GM19467 (cell line): Measurements from ENCODE around the gene SPNS2.

Experiments
- ATAC-seq: cut with Tn5 transposase; IDR thresholded peaks from one replicate; pipeline ENCODE4 v1.9.1; 2021; ENCODE audit warnings: mild to moderate bottlenecking, moderate library complexity; ENCODE audit not compliant: unreplicated experiment

Gene SPNS2

DNA sequence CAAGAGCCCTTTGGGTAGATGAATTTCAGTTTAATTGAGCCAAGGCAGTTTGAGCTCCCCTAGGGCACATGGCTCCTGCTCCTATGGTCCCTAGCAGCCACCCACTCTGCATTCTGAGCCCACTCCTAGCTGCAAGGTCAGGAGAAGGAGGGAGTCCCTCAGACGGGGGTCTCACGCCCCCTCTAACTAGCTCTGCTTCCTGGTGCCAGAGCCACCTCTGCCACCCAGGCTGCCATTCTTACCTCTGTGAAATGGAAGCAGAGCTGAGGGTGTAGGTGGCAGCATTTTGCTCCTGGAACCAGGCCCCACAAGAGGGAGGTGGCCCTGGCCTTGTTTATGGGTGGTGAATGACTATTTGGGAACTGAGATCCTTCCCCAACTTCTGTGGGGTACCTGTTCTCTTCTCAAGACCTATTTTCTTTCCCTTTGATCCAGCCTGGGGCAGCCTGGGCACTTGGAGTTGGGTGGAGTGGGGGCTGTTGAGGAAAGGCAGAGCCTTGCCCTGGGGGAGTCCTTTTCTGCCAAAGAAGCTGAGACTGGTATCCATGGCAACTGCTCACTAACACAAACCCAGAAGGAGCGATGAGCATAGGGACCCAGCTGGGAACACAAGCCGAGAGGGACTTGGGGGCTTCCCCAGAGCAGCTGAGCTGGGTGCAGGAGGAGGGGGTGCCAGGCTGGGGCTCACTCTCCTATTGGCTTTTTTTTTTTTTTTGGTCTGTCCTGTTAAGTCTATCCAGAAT, 4.8 kb downstream of the SPNS2 start:
- ATAC-seq = no peak

- ATAC-seq = no peak
Observed at GRCh38 chr17:4504188-4504587, 5.5 kb downstream of the SPNS2 start.

- no peak for ATAC-seq
Observed at GRCh38 chr17:4505187-4505586, 6.5 kb downstream of the SPNS2 start.

- ATAC-seq = no peak
Observed at GRCh38 chr17:4506175-4506813, 7.6 kb downstream of the SPNS2 start.

- ATAC-seq = no peak
Observed at GRCh38 chr17:4506892-4507291, 8.2 kb downstream of the SPNS2 start.

- ATAC-seq = no peak
Observed at GRCh38 chr17:4507361-4508111, 8.9 kb downstream of the SPNS2 start.

GRCh38 chr17:4508207-4508606, 9.5 kb downstream of the SPNS2 start:
- no peak for ATAC-seq

- ATAC-seq = no peak
Observed at GRCh38 chr17:4509401-4509800, 10.7 kb downstream of the SPNS2 start.

DNA sequence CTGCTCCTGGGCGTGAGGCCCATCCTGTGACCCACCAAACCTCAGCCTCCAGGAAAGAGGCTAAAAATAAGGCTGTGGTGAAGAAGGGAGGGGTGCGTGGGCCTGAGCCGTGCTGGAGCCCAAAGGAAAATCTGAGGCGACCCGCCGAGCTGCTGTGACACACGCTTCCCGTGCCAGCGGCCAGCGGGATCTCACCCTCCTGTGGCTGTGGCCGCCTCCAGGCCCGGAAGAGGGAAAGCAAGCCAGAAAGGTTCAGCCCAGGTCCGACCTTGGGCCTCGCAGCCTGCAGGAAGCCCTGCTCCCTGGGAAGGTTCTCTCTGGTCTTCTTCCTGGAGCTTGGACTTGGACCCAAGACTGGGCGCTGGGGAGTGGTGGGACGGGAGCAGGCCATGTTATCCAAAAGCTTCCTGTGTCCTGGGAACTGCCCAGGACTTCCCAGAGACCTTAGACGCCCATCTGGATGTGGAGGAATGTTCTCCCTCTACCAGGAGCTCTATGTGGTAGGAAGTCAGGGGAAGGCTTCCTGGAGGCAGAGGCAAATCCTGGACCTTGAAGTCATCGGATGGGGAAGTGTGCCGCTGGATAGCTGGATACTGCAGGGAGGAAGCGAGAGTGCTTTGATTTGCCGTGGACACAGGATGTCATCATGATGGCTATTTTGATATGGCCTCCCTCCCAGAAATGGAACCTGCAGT, 11.4 kb downstream of the SPNS2 start:
- no peak for ATAC-seq

DNA sequence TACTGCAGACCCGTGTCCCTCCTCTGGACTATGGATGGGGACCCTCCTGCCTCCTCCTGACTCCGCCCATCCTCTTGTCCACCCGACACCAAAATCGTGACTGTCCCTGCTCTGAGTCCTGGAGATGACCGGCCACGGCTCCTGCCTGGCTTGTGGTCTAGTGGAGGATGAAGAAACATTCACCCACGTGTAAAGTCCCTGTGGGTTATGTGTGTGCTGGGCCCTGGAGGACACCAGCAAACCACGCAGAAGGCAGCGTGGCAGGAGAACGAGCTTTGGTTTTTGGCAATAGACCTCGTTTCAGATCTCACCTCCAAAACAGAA, 11.9 kb downstream of the SPNS2 start:
- ATAC-seq = no peak

DNA sequence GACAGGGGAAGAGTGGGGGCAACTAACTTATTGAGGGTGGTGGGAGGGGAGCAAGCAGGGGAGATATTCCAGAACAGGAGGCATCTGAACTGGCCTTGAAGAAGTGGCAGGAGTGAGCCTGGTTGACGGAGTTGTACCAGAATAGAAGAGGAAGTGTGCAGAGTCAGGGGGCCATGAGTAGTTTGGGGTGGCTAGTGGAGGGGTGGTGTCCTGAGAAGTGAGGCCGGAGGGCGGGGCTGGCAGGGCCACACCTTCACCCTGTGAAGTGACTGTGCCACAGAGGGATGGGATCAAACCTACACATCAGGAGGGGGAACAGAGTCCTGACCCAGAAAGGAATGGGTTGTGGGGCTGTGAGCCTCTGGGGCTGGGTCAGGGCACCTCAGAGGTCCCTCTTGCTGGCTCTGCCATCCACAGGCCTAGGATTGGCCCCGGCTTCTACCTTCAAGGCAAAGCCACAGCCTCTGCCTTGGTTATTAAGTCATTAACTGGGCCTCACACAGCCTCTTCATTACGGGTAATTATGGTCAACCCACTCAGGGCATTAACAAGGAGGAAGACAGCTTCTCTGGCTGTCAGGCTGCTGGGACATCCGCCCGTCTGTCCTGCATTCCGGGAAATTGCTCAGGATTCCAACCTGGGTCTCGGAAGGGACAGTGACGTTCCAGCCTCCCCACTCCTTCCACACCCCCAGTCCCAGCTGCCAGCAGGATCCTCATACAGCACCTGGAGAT, 12.7 kb downstream of the SPNS2 start:
- ATAC-seq = no peak

- no peak for ATAC-seq
Observed at GRCh38 chr17:4512156-4513112, 13.8 kb downstream of the SPNS2 start.

GRCh38 chr17:4513113-4514032, 14.7 kb downstream of the SPNS2 start:
- ATAC-seq = no peak

GRCh38 chr17:4514206-4514605, 15.5 kb downstream of the SPNS2 start:
- no peak for ATAC-seq

DNA sequence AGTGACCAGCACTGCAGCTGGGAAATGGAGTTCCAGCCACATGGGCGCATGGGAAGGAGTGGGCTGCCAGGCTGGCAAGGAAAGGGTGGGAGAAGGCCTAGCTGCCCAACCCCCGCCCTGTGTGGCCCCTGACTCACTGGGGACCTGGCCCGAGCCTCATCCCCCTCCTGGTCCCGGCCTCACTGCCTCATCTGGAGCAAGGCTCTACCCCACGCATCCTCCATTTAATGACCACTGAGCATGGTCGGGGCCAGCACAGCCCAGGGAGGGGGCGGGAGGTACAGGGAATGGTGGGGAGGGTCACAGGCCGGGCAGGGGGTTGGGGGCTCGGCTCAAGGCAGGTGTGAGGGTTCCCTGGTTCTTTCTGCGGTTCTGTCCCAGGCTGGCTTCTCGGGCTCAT, 16.1 kb downstream of the SPNS2 start:
- ATAC-seq = no peak

DNA sequence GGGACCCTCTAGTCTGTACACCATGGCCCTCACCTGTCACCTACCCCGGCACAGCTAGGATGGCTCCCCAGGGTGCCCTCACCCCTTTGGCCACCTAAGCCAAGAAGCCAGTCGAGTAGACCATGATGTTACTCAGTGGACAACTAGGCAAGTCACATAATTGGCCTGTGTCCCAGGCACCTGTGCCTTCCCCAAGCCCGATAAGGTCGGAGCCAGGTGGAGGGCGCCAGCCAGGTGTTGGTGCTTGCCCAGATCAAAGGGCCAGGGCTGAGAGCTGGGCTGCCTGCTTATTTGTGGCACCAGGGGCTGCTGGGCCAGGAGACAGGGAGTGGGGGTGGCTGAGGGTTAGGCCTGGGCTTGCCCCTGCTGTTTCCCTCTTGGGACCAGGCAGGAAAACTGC, 16.8 kb downstream of the SPNS2 start:
- ATAC-seq = no peak

DNA sequence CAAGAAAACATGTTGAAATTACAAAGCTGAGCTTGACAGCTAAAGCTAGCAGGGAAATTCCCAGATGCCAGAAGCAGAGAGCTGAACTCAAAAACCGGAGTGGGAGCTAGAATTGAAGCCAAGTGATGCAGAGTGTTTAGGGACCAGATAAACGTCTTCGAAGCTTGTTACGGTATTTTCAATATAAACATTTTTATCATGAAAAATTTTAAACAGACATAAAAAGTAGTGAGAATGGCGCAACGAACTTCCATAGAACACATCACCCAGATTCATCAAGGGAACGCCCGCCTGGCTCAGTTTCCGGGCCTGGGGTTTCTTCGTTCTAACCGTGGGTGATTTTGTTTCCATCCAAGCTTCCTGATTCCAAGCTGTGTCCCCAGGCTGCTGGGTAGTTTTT, 18.1 kb downstream of the SPNS2 start:
- no peak for ATAC-seq

- no peak for ATAC-seq
Observed at GRCh38 chr17:4518901-4519300, 20.2 kb downstream of the SPNS2 start.

DNA sequence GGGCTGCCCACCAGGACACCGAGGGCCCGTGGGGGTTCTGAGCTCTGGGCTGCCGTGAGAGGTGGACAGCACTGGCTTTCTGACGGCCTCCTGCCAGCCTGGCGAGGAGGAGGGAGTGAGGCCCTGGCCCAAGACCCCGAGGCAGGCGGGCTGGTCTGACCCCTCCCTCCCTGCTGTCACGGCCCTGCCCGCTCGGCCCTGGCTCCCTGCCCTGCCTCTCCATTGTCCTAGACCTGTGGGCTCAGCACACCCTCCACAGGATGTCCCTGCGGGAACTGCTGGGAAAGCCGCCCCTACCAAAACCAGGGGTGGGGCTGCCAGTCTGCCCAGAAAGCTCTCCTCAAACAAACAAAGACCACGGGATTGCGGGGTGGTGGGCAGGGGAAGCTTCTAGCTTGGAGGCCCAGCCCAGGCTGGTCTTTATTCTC, 20.7 kb downstream of the SPNS2 start:
- no peak for ATAC-seq
